Measurements from ENCODE around the gene FLYWCH2.

FLYWCH2 gene

GRCh38 chr16:2882650-2883457, at the start of gene FLYWCH2:
TSS of gene FLYWCH2 (plus strand) at chr16:2883215. CDS start at chr16:2896450, 13,235 bp downstream.
- peak; percentile 85 to 100 (median 98) for DNase-seq

- no peak for DNase-seq
Observed at GRCh38 chr16:2833776-2834175, 49.2 kb upstream of the FLYWCH2 start.

GRCh38 chr16:2834968-2835367, 48.0 kb upstream of the FLYWCH2 start:
- no peak for DNase-seq

GRCh38 chr16:2835638-2836493, 47.1 kb upstream of the FLYWCH2 start:
- peak in 1 of 51 donors; percentile 20 for DNase-seq

GRCh38 chr16:2836646-2837508, 46.1 kb upstream of the FLYWCH2 start:
- DNase-seq: no peak

- peak in 46 of 51 donors; percentile 1 to 80 (median 54) for DNase-seq
Observed at GRCh38 chr16:2838928-2839327, 44.1 kb upstream of the FLYWCH2 start.

- no peak for DNase-seq
Observed at GRCh38 chr16:2839650-2840450, 43.2 kb upstream of the FLYWCH2 start.

- no peak for DNase-seq
Observed at GRCh38 chr16:2840914-2841313, 42.1 kb upstream of the FLYWCH2 start.

GRCh38 chr16:2841606-2842339, 41.2 kb upstream of the FLYWCH2 start:
- no peak for DNase-seq

- peak in 13 of 51 donors; percentile 1 to 42 (median 11) for DNase-seq
Observed at GRCh38 chr16:2842340-2843000, 40.5 kb upstream of the FLYWCH2 start.

GRCh38 chr16:2843526-2843925, 39.5 kb upstream of the FLYWCH2 start:
- no peak for DNase-seq

- no peak for DNase-seq
Observed at GRCh38 chr16:2845116-2845515, 37.9 kb upstream of the FLYWCH2 start.

GRCh38 chr16:2846511-2847310, 36.3 kb upstream of the FLYWCH2 start:
- DNase-seq: no peak

GRCh38 chr16:2848933-2849725, 33.9 kb upstream of the FLYWCH2 start:
- DNase-seq: no peak

GRCh38 chr16:2852003-2852730, 30.8 kb upstream of the FLYWCH2 start:
- no peak for DNase-seq

- DNase-seq: no peak
Observed at GRCh38 chr16:2852731-2853507, 30.1 kb upstream of the FLYWCH2 start.
